Natural killer cell (primary cell): Measurements from ENCODE around the gene CCDC77. TPM values are rescaled to one million over a fixed set of nuclear protein-coding genes. Genes with fewer than 3 reads are reported as not detected.

Experiments used
- ATAC-seq, 3 donors: fragments of 150-1000 bp in 2 of 3; fragments of 200-7000 bp in 1 of 3; cut with Tn5 transposase; 1 replicate in 1 of 3; 2 replicates in 2 of 3; pipeline ENCODE4 v1.10.0; 2021; ENCODE audit warnings: mild to moderate bottlenecking in 2 of 3, moderate library complexity in 2 of 3
- DNase-seq, 2 donors: peaks; one replicate each; pipeline versions ENCODE4 v3.0.0 to v3.0.0-alpha.2; 2013 to 2021; ENCODE audit warnings: mixed read lengths in 1 of 2
- H3K27ac ChIP-seq: one replicate; pipeline ENCODE4 v1.5.1; 2013; ENCODE audit warnings: mild to moderate bottlenecking, low read length
- H3K27me3 ChIP-seq: one replicate; pipeline ENCODE4 v1.6.1; 2013; ENCODE audit warnings: low read length; ENCODE audit not compliant: control insufficient read depth, insufficient read depth
- H3K36me3 ChIP-seq: one replicate; pipeline ENCODE4 v1.6.1; 2013; ENCODE audit warnings: low read length; ENCODE audit not compliant: control insufficient read depth, insufficient read depth
- H3K4me1 ChIP-seq: one replicate; pipeline ENCODE4 v1.6.1; 2013; ENCODE audit warnings: low read length; ENCODE audit not compliant: control insufficient read depth, insufficient read depth
- H3K4me3 ChIP-seq: one replicate; pipeline ENCODE4 v1.5.1; 2013; ENCODE audit warnings: low read length
- H3K9me3 ChIP-seq: one replicate; pipeline ENCODE4 v1.6.1; 2013; ENCODE audit warnings: low read length; ENCODE audit not compliant: control insufficient read depth, insufficient read depth
- H3K27ac Mint-ChIP-seq, 2 donors: one replicate each; pipeline ENCODE4 v1.8.0; 2022; ENCODE audit warnings: mild to moderate bottlenecking in 2 of 2, mixed read lengths in 2 of 2, moderate library complexity in 1 of 2
- H3K27me3 Mint-ChIP-seq, 2 donors: one replicate each; pipeline ENCODE4 v1.8.0; 2022; ENCODE audit warnings: low read depth in 2 of 2, mixed read lengths in 2 of 2
- H3K36me3 Mint-ChIP-seq: one replicate; pipeline ENCODE4 v1.8.0; 2022; ENCODE audit warnings: mixed read lengths
- H3K4me1 Mint-ChIP-seq, 2 donors: one replicate each; pipeline ENCODE4 v1.8.0; 2022; ENCODE audit warnings: mixed read lengths in 2 of 2
- H3K4me3 Mint-ChIP-seq: one replicate; pipeline ENCODE4 v1.8.0; 2022; ENCODE audit warnings: mild to moderate bottlenecking, moderate library complexity, mixed read lengths
- H3K9me3 Mint-ChIP-seq, 2 donors: one replicate each; pipeline ENCODE4 v1.8.0; 2022; ENCODE audit warnings: mixed read lengths in 2 of 2
- WGBS: methylation state at CpG from one replicate; pipeline ENCODE4 v1.1.7; 2013; ENCODE audit warnings: missing lambda C conversion rate; ENCODE audit not compliant: insufficient coverage; 5-methylcytosine and 5-hydroxymethylcytosine counted together
- intact Hi-C: fragments of 100-400 bp; cut with micrococcal nuclease; formaldehyde crosslinking; loops from one replicate; pipeline ENCODE4 v1.14.2; 2022
- total RNA-seq, 4 donors: library from RNA; stranded (reverse); fragments of 120-200 nt in 1 of 4; gene quantifications; one replicate each; pipeline versions ENCODE4 v1.2.3 to v1.2.4, GENCODE V29; 2013 to 2022
- TF ChIP-seq, protein P1 (sequence below): fragments of 200-600 bp; IDR thresholded peaks from one replicate; pipeline ENCODE4 v1.8.0; 2022; ENCODE audit warnings: antibody characterized with exemption

Gene CCDC77
- total RNA-seq, 3 donors from 2014 or later (not counting 1 experiment from before 2014, with no cell fraction given) = 10.9 to 18.5 (median 15.1) TPM

DNA sequence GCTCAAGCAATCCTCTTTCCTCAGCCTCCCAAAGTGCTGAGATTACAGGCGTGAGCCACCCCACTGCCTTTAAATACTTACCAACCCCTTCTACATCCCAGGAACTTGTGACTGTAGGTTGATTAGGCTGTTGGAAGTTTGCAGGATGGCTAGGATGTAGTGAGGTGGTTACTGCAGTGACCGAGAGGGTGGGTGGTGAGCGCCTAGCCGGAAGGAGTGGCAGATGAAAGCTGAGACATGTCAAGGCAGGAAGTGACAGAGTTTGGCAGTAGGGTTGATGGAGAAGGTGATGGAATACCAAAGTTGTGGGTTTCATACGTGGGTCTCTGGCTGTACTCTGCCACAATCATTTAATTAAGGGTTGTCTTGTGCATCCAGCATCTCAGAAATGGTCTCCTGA lies 71.8 kb downstream of the CCDC77 start:
- H3K4me3 Mint-ChIP-seq = no peak overlapping the region
- DNase-seq (no peak), ATAC-seq (no peak)
- H3K9me3 Mint-ChIP-seq = no peaks in the 10 kb centered on the region
- H3K27ac Mint-ChIP-seq = no peak overlapping the region
- H3K27me3 ChIP-seq = no peaks in the 10 kb centered on the region
- no peaks in the 10 kb centered on the region for H3K9me3 ChIP-seq
- no peak overlapping the region for H3K4me3 ChIP-seq
- no peaks in the 10 kb centered on the region for H3K36me3 Mint-ChIP-seq
- TF ChIP-seq, protein P1, sequence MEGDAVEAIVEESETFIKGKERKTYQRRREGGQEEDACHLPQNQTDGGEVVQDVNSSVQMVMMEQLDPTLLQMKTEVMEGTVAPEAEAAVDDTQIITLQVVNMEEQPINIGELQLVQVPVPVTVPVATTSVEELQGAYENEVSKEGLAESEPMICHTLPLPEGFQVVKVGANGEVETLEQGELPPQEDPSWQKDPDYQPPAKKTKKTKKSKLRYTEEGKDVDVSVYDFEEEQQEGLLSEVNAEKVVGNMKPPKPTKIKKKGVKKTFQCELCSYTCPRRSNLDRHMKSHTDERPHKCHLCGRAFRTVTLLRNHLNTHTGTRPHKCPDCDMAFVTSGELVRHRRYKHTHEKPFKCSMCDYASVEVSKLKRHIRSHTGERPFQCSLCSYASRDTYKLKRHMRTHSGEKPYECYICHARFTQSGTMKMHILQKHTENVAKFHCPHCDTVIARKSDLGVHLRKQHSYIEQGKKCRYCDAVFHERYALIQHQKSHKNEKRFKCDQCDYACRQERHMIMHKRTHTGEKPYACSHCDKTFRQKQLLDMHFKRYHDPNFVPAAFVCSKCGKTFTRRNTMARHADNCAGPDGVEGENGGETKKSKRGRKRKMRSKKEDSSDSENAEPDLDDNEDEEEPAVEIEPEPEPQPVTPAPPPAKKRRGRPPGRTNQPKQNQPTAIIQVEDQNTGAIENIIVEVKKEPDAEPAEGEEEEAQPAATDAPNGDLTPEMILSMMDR = no peak
- no peak overlapping the region for H3K27ac ChIP-seq
- 60% methylated on average over 4 of the region's 5 CpGs for WGBS
- peaks cover 8 to 19% of the 10 kb centered on the region in 2 donors for H3K4me1 Mint-ChIP-seq
- intact Hi-C loops = no loop called here
- peaks cover 15 to 28% of the 10 kb centered on the region in 2 donors for H3K27me3 Mint-ChIP-seq
- H3K4me1 ChIP-seq = no peaks in the 10 kb centered on the region
- H3K36me3 ChIP-seq = no peaks in the 10 kb centered on the region

GRCh38 chr12:473863-474577 lies 72.6 kb downstream of the CCDC77 start:
- no peak overlapping the region for H3K4me3 ChIP-seq
- H3K9me3 ChIP-seq = no peaks in the 10 kb centered on the region
- 93% methylated on average over 5 of the region's 9 CpGs for WGBS
- no peaks in the 10 kb centered on the region for H3K36me3 ChIP-seq
- no peaks in the 10 kb centered on the region for H3K4me1 ChIP-seq
- DNase-seq = no peak
- no peak overlapping the region for H3K27ac Mint-ChIP-seq
- no peaks in the 10 kb centered on the region for H3K27me3 ChIP-seq
- no peaks in the 10 kb centered on the region for H3K36me3 Mint-ChIP-seq
- peaks cover 18 to 28% of the 10 kb centered on the region in 2 donors for H3K27me3 Mint-ChIP-seq
- ATAC-seq = no peak
- intact Hi-C loops = no loop called here
- no peaks in the 10 kb centered on the region for H3K9me3 Mint-ChIP-seq
- H3K4me3 Mint-ChIP-seq = no peak overlapping the region
- TF ChIP-seq, protein P1 = no peak
- peaks cover 0 to 11% of the 10 kb centered on the region in 2 donors for H3K4me1 Mint-ChIP-seq
- H3K27ac ChIP-seq = no peak overlapping the region

GRCh38 chr12:475286-475685 lies 73.8 kb downstream of the CCDC77 start:
- H3K4me3 ChIP-seq = no peak overlapping the region
- H3K4me3 Mint-ChIP-seq = no peak overlapping the region

More at GRCh38 chr12:475286-475685, 73.8 kb downstream of the CCDC77 start:
- peaks cover 23 to 28% of the 10 kb centered on the region in 2 donors for H3K27me3 Mint-ChIP-seq
- H3K4me1 Mint-ChIP-seq = peaks cover 0 to 11% of the 10 kb centered on the region in 2 donors
- Histone ChIP-seq H3K9me3 (no peaks in the 10 kb centered on the region), H3K36me3 (no peaks in the 10 kb centered on the region), H3K4me1 (no peaks in the 10 kb centered on the region), H3K27ac (no peak overlapping the region), H3K27me3 (no peaks in the 10 kb centered on the region)
- intact Hi-C loops = no loop called here
- DNase-seq = no peak
- WGBS = 32% methylated on average over 5 of the region's 5 CpGs
- no peaks in the 10 kb centered on the region for H3K9me3 Mint-ChIP-seq
- TF ChIP-seq, protein P1 = no peak
- no peak overlapping the region for H3K27ac Mint-ChIP-seq
- H3K36me3 Mint-ChIP-seq = no peaks in the 10 kb centered on the region
- no peak for ATAC-seq
